SK-N-SH treated with all-trans-retinoic acid at 6 μM for 48 hours (cell line): ENCODE results near the gene GRAMD1B.

ENCODE experiments used
- RARB ChIP-seq: fragments of 250-450 bp; sonication (Bioruptor Pico); IDR thresholded peaks from 2 replicates; pipeline ENCODE4 v1.8.0; 2021; ENCODE audit warnings: mild to moderate bottlenecking, moderate library complexity
- TSHZ2 ChIP-seq: fragments of 250-450 bp; sonication (Bioruptor Pico); IDR thresholded peaks from 2 replicates; pipeline ENCODE4 v1.5.0; 2020; ENCODE audit warnings: mild to moderate bottlenecking, moderate library complexity
- ZFP30 ChIP-seq: fragments of 450-650 bp; formaldehyde crosslinking; IDR thresholded peaks from 2 replicates; pipeline ENCODE4 v1.5.0; 2022; ENCODE audit warnings: mild to moderate bottlenecking, moderate library complexity

- TF ChIP-seq ZFP30, result no peak
- no peak for TF ChIP-seq RARB (CRISPR knock-in tag)
- TF ChIP-seq TSHZ2 (CRISPR knock-in tag), result no peak
Measured at GRCh38 chr11:123652599-123652998, 222.5 kb downstream of the GRAMD1B start.
